Subcutaneous abdominal adipose tissue (tissue), 5 donors: ENCODE measurements around the gene LRP5.

ENCODE experiments used
- H3K27ac ChIP-seq: one replicate; pipeline ENCODE4 v1.7.0; 2013; ENCODE audit warnings: low read depth, mild to moderate bottlenecking, inconsistent platforms, low read length, moderate library complexity
- H3K27me3 ChIP-seq, 5 donors: one replicate each; pipeline ENCODE4 v1.7.0; 2013; ENCODE audit warnings: low read length in 5 of 5, inconsistent platforms in 1 of 5; ENCODE audit not compliant: control insufficient read depth in 5 of 5, insufficient read depth in 4 of 5
- H3K36me3 ChIP-seq, 5 donors: one replicate each; pipeline ENCODE4 v1.7.0; 2013; ENCODE audit warnings: low read length in 5 of 5; ENCODE audit not compliant: control insufficient read depth in 5 of 5, insufficient read depth in 5 of 5
- H3K4me1 ChIP-seq, 5 donors: one replicate each; pipeline ENCODE4 v1.7.0; 2013; ENCODE audit warnings: low read length in 5 of 5, mild to moderate bottlenecking in 3 of 5, moderate library complexity in 1 of 5; ENCODE audit not compliant: control insufficient read depth in 5 of 5, insufficient read depth in 5 of 5
- H3K4me3 ChIP-seq, 5 donors: one replicate each; pipeline ENCODE4 v1.7.0; 2013; ENCODE audit warnings: low read length in 5 of 5, low read depth in 1 of 5
- H3K9ac ChIP-seq, 5 donors: one replicate each; pipeline ENCODE4 v1.7.0; 2013; ENCODE audit warnings: low read length in 5 of 5, mild to moderate bottlenecking in 4 of 5, moderate library complexity in 3 of 5
- H3K9me3 ChIP-seq, 5 donors: one replicate each; pipeline ENCODE4 v1.7.0; 2013; ENCODE audit warnings: low read length in 5 of 5; ENCODE audit not compliant: control insufficient read depth in 5 of 5
- donor health status: healthy.
- donor health status: healthy.
- donor health status: healthy.
- donor health status: healthy.
- donor health status: healthy.

LRP5 gene

GRCh38 chr11:68270196-68271022 lies 42.0 kb upstream of the LRP5 start:
- H3K27me3 ChIP-seq, result no peaks in the 10 kb centered on the region
- H3K36me3 ChIP-seq, result peaks cover 0 to 27% (median 26%) of the 10 kb centered on the region in 5 donors
- peak overlapping the region; percentile 92 for H3K27ac ChIP-seq
- H3K4me3 ChIP-seq, result peak overlapping the region; percentile 78 to 90 (median 86)
- H3K4me1 ChIP-seq, result peaks cover 7 to 56% (median 42%) of the 10 kb centered on the region in 5 donors
- no peaks in the 10 kb centered on the region for H3K9me3 ChIP-seq
- peak overlapping the region; percentile 81 to 93 (median 88) for H3K9ac ChIP-seq

GRCh38 chr11:68271023-68271780 lies 41.2 kb upstream of the LRP5 start:
- peaks cover 7 to 51% (median 39%) of the 10 kb centered on the region in 5 donors for H3K4me1 ChIP-seq
- H3K9ac ChIP-seq, result peak overlapping the region; percentile 77 to 93 (median 88)
- H3K4me3 ChIP-seq, result peak overlapping the region; percentile 78 to 90 (median 86)
- no peaks in the 10 kb centered on the region for H3K27me3 ChIP-seq
- peak overlapping the region; percentile 92 for H3K27ac ChIP-seq
- no peaks in the 10 kb centered on the region for H3K9me3 ChIP-seq
- H3K36me3 ChIP-seq, result peaks cover 0 to 20% (median 19%) of the 10 kb centered on the region in 5 donors

GRCh38 chr11:68271781-68272608 lies 40.4 kb upstream of the LRP5 start, which contains the start of gene C11orf24:
C11orf24 (minus strand) TSS chr11:68271973; CDS start chr11:68263767, 8,206 bp downstream.
- Histone ChIP-seq H3K4me3 (peak within 1 kb of the TSS; percentile 85 to 90 (median 86)), H3K27ac (peak within 1 kb of the TSS; percentile 92), H3K27me3 (no peaks in the 10 kb centered on the region), H3K9ac (peak within 1 kb of the TSS; percentile 81 to 93 (median 88)), H3K9me3 (no peaks in the 10 kb centered on the region), H3K4me1 (peaks cover 7 to 44% (median 39%) of the 10 kb centered on the region in 5 donors), H3K36me3 (peaks cover 0 to 12% (median 12%) of the 10 kb centered on the region in 5 donors)

GRCh38 chr11:68273026-68273738 lies 39.2 kb upstream of the LRP5 start:
- no peaks in the 10 kb centered on the region for H3K9me3 ChIP-seq
- H3K27me3 ChIP-seq, result no peaks in the 10 kb centered on the region
- peak overlapping the region in 1 of 5 donors; percentile 30 for H3K9ac ChIP-seq
- no peak overlapping the region for H3K27ac ChIP-seq
- peak overlapping the region in 1 of 5 donors; percentile 90 for H3K4me3 ChIP-seq
- peaks cover 0 to under 1% (median 0%) of the 10 kb centered on the region in 5 donors for H3K36me3 ChIP-seq
- peaks cover 7 to 40% (median 35%) of the 10 kb centered on the region in 5 donors for H3K4me1 ChIP-seq

- Histone ChIP-seq H3K9me3 (no peaks in the 10 kb centered on the region), H3K9ac (no peak overlapping the region), H3K4me1 (peaks cover 6 to 36% (median 33%) of the 10 kb centered on the region in 5 donors), H3K36me3 (no peaks in the 10 kb centered on the region), H3K27me3 (no peaks in the 10 kb centered on the region), H3K27ac (no peak overlapping the region), H3K4me3 (no peak overlapping the region)
Measured at GRCh38 chr11:68274306-68274705, 38.1 kb upstream of the LRP5 start.

- Histone ChIP-seq H3K9me3 (no peaks in the 10 kb centered on the region), H3K4me3 (no peak overlapping the region), H3K27me3 (no peaks in the 10 kb centered on the region), H3K27ac (no peak overlapping the region), H3K4me1 (peaks cover 1 to 20% (median 17%) of the 10 kb centered on the region in 5 donors), H3K36me3 (no peaks in the 10 kb centered on the region), H3K9ac (no peak overlapping the region)
Measured at GRCh38 chr11:68275721-68276507, 36.5 kb upstream of the LRP5 start.

- H3K27ac ChIP-seq, result no peak overlapping the region
- no peaks in the 10 kb centered on the region for H3K27me3 ChIP-seq
- no peaks in the 10 kb centered on the region for H3K9me3 ChIP-seq
- no peaks in the 10 kb centered on the region for H3K36me3 ChIP-seq
- no peak overlapping the region for H3K4me3 ChIP-seq
- H3K4me1 ChIP-seq, result peaks cover 0 to 15% (median 10%) of the 10 kb centered on the region in 5 donors
- no peak overlapping the region for H3K9ac ChIP-seq
Measured at GRCh38 chr11:68276861-68277260, 35.5 kb upstream of the LRP5 start.

- H3K36me3 ChIP-seq, result no peaks in the 10 kb centered on the region
- no peaks in the 10 kb centered on the region for H3K9me3 ChIP-seq
- no peak overlapping the region for H3K4me3 ChIP-seq
- no peak overlapping the region for H3K9ac ChIP-seq
- peaks cover 3 to 7% (median 5%) of the 10 kb centered on the region in 5 donors for H3K4me1 ChIP-seq
- H3K27ac ChIP-seq, result no peak overlapping the region
- H3K27me3 ChIP-seq, result no peaks in the 10 kb centered on the region
Measured at GRCh38 chr11:68279676-68280075, 32.7 kb upstream of the LRP5 start.
